Hepatocyte (in vitro differentiated cells): ENCODE measurements around the gene GLI2. TPM values are rescaled to one million over a fixed set of nuclear protein-coding genes. Genes with fewer than 3 reads are reported as not detected.

ENCODE experiments used
- DNase-seq: peaks from one replicate; pipeline ENCODE4 v3.0.0-alpha.2; 2016; ENCODE audit warnings: low spot score
- H2AFZ ChIP-seq: fragments of 200-600 bp; sonication (generic); 2 replicates; pipeline ENCODE4 v1.6.0; 2016; ENCODE audit warnings: antibody characterized with exemption, mild to moderate bottlenecking
- H3K27ac ChIP-seq: fragments of 200-600 bp; sonication (generic); 2 replicates; pipeline ENCODE4 v1.5.1; 2016; ENCODE audit warnings: mild to moderate bottlenecking
- H3K27me3 ChIP-seq: fragments of 200-600 bp; sonication (generic); 2 replicates; pipeline ENCODE4 v1.6.1; 2016
- H3K36me3 ChIP-seq: fragments of 200-600 bp; sonication (generic); replicated peaks from 2 replicates; pipeline ENCODE4 v1.5.1; 2016; ENCODE audit warnings: low read depth; ENCODE audit not compliant: insufficient read depth
- H3K4me1 ChIP-seq: fragments of 200-600 bp; sonication (generic); 2 replicates; pipeline ENCODE4 v1.5.1; 2016; ENCODE audit warnings: mild to moderate bottlenecking, moderate library complexity; ENCODE audit not compliant: insufficient read depth
- H3K4me2 ChIP-seq: fragments of 200-600 bp; sonication (generic); 2 replicates; pipeline ENCODE4 v1.6.0; 2016
- H3K4me3 ChIP-seq: fragments of 200-600 bp; sonication (generic); 2 replicates; pipeline ENCODE4 v1.5.1; 2016; ENCODE audit warnings: mild to moderate bottlenecking
- H3K79me2 ChIP-seq: fragments of 200-600 bp; sonication (generic); 2 replicates; pipeline ENCODE4 v1.6.0; 2017; ENCODE audit warnings: mild to moderate bottlenecking
- H3K9me2 ChIP-seq: fragments of 200-600 bp; sonication (generic); replicated peaks from 2 replicates; pipeline ENCODE4 v1.6.0; 2017; ENCODE audit warnings: mild to moderate bottlenecking; ENCODE audit not compliant: insufficient read depth
- H3K9me3 ChIP-seq: fragments of 200-600 bp; sonication (generic); 2 replicates; pipeline ENCODE4 v1.5.1; 2016; ENCODE audit warnings: low read depth, mild to moderate bottlenecking
- H4K20me1 ChIP-seq: fragments of 200-600 bp; sonication (generic); 2 replicates; pipeline ENCODE4 v1.6.0; 2016; ENCODE audit warnings: mild to moderate bottlenecking; ENCODE audit not compliant: insufficient read depth, poor library complexity, severe bottlenecking
- CTCF ChIP-seq: fragments of 200-600 bp; sonication (generic); IDR thresholded peaks from 2 replicates; pipeline ENCODE4 v1.5.1; 2016; ENCODE audit warnings: antibody characterized with exemption, mild to moderate bottlenecking; ENCODE audit not compliant: poor library complexity
- EZH2 ChIP-seq: fragments of 200-600 bp; sonication (generic); IDR thresholded peaks from 2 replicates; pipeline ENCODE4 v1.6.1; 2016; ENCODE audit warnings: antibody characterized with exemption, mild to moderate bottlenecking, borderline replicate concordance
- EZH2phosphoT487 ChIP-seq: fragments of 200-600 bp; sonication (generic); IDR thresholded peaks from one replicate; pipeline ENCODE4 v1.6.1; 2018; ENCODE audit warnings: antibody characterized with exemption, mild to moderate bottlenecking, low read depth, moderate library complexity; ENCODE audit not compliant: unreplicated experiment, severe bottlenecking
- WGBS: methylation state at CpG from one replicate; pipeline ENCODE4 v1.1.6; 2016; ENCODE audit warnings: low lambda C conversion rate; ENCODE audit errors: missing lambda C conversion rate; 5-methylcytosine and 5-hydroxymethylcytosine counted together
- polyA plus RNA-seq: library from polyadenylated mRNA; unstranded; fragments of >200 nt; fragmentation: Nextera tagmentation; extraction: Ambion mirVana; gene quantifications from 2 replicates; pipeline ENCODE4 v1.2.1, GENCODE V29; 2016
- total RNA-seq: library from RNA; depleted of rRNA; stranded (reverse); fragments of >200 nt; gene quantifications from 2 replicates; pipeline ENCODE4 v1.2.3, GENCODE V29; 2014

GLI2 gene
- total and polyA plus RNA-seq, 2 experiments from 2014 or later: 5.3 to 5.8 TPM

- 95% methylated on average over 4 of the region's 4 CpGs for WGBS
- H4K20me1 ChIP-seq: peaks cover 9% of the 10 kb centered on the region
- H3K4me1 ChIP-seq: peaks cover 16% of the 10 kb centered on the region
- H3K4me3 ChIP-seq: no peak overlapping the region
- TF ChIP-seq EZH2 (no peak), EZH2phosphoT487 (no peak), CTCF (no peak)
- H2AFZ ChIP-seq: no peak overlapping the region
- H3K27ac ChIP-seq: no peak overlapping the region
- no peaks in the 10 kb centered on the region for H3K36me3 ChIP-seq
- peaks cover 22% of the 10 kb centered on the region for H3K27me3 ChIP-seq
- H3K79me2 ChIP-seq: peaks cover 66% of the 10 kb centered on the region
- DNase-seq: no peak
- no peaks in the 10 kb centered on the region for H3K9me2 ChIP-seq
- H3K4me2 ChIP-seq: no peak overlapping the region
- H3K9me3 ChIP-seq: no peaks in the 10 kb centered on the region
Observed at GRCh38 chr2:120746144-120746543, 10.5 kb downstream of the GLI2 start.

GRCh38 chr2:120747281-120747680 is 11.6 kb downstream of the GLI2 start:
- peaks cover 63% of the 10 kb centered on the region for H3K79me2 ChIP-seq

GRCh38 chr2:120747706-120748105 is 12.0 kb downstream of the GLI2 start:
- H3K9me3 ChIP-seq: no peaks in the 10 kb centered on the region
- H3K4me3 ChIP-seq: no peak overlapping the region
- peaks cover 59% of the 10 kb centered on the region for H3K79me2 ChIP-seq
- H4K20me1 ChIP-seq: peaks cover 7% of the 10 kb centered on the region
- DNase-seq: no peak
- H3K27me3 ChIP-seq: peaks cover 11% of the 10 kb centered on the region
- H3K27ac ChIP-seq: no peak overlapping the region
- no peak overlapping the region for H2AFZ ChIP-seq
- no peaks in the 10 kb centered on the region for H3K9me2 ChIP-seq
- WGBS: 98% methylated on average over 7 of the region's 7 CpGs
- TF ChIP-seq CTCF: no peak
- no peak for TF ChIP-seq EZH2phosphoT487
- no peak for TF ChIP-seq EZH2
- no peak overlapping the region for H3K4me2 ChIP-seq
- H3K36me3 ChIP-seq: no peaks in the 10 kb centered on the region
- peaks cover 5% of the 10 kb centered on the region for H3K4me1 ChIP-seq

More at GRCh38 chr2:120747281-120747680, 11.6 kb downstream of the GLI2 start:
- no peak overlapping the region for H2AFZ ChIP-seq
- TF ChIP-seq EZH2phosphoT487 (no peak), EZH2 (no peak), CTCF (no peak)
- DNase-seq: no peak
- H3K9me2 ChIP-seq: no peaks in the 10 kb centered on the region
- H3K4me2 ChIP-seq: no peak overlapping the region
- H3K9me3 ChIP-seq: no peaks in the 10 kb centered on the region
- no peaks in the 10 kb centered on the region for H3K36me3 ChIP-seq
- H3K4me3 ChIP-seq: no peak overlapping the region
- WGBS: 100% methylated on average over 2 of the region's 2 CpGs
- no peak overlapping the region for H3K27ac ChIP-seq
- peaks cover 15% of the 10 kb centered on the region for H3K27me3 ChIP-seq
- peaks cover 9% of the 10 kb centered on the region for H4K20me1 ChIP-seq
- H3K4me1 ChIP-seq: peaks cover 8% of the 10 kb centered on the region

GRCh38 chr2:120748310-120748709 is 12.6 kb downstream of the GLI2 start:
- Histone ChIP-seq H3K4me1 (peaks cover 5% of the 10 kb centered on the region), H3K36me3 (no peaks in the 10 kb centered on the region), H3K79me2 (peaks cover 57% of the 10 kb centered on the region), H3K27ac (no peak overlapping the region), H3K27me3 (peaks cover 6% of the 10 kb centered on the region), H3K4me3 (no peak overlapping the region), H3K9me2 (no peaks in the 10 kb centered on the region), H3K9me3 (no peaks in the 10 kb centered on the region), H2AFZ (no peak overlapping the region), H4K20me1 (peaks cover 6% of the 10 kb centered on the region), H3K4me2 (no peak overlapping the region)
- WGBS: 90% methylated on average over 3 of the region's 3 CpGs
- TF ChIP-seq CTCF: no peak
- TF ChIP-seq EZH2: no peak
- no peak for TF ChIP-seq EZH2phosphoT487
- DNase-seq: no peak
